NB4 (cell line): ENCODE results near the gene CEACAM20.

Source experiments
- DNase-seq: peaks from one replicate; pipeline ENCODE4 v3.0.0; 2010; ENCODE audit warnings: low read depth
- H3K4me3 ChIP-seq: one replicate; pipeline ENCODE4 v1.5.1; 2011; ENCODE audit warnings: mild to moderate bottlenecking, low read depth, low read length, moderate library complexity
- MYC ChIP-seq: IDR thresholded peaks from 2 replicates; pipeline ENCODE4 v1.6.1; 2011; ENCODE audit warnings: low read depth, low read length
- POLR2A ChIP-seq: IDR thresholded peaks from 2 replicates; pipeline ENCODE4 v1.6.1; 2011; ENCODE audit warnings: mild to moderate bottlenecking; ENCODE audit not compliant: insufficient read length; ENCODE audit errors: extremely low read depth
- TF ChIP-seq, protein P1 (sequence below): IDR thresholded peaks from one replicate; pipeline ENCODE4 v1.5.1; 2012; ENCODE audit warnings: low read depth, low read length
- TF ChIP-seq, protein P2 (sequence below): IDR thresholded peaks from 2 replicates; pipeline ENCODE4 v1.6.1; 2011; ENCODE audit warnings: low read depth, low read length

CEACAM20 gene

DNA sequence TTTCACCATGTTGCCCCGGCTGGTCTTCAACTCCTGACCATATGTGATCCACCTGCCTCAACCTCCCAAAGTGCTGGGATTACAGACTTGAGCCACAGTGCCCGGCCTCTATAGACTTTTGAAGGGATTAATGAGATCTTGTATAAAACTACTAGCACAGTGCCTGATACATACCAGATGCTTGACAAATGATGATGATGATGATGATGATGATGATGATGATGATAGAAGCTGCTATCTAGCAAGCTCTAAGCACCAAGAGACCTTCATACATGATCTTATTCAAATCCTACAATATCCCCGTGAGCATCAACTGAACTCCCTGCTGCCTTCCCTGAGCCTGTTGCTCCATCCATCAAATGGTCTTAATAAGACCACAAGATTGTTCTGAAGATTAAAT lies 14.4 kb downstream of the CEACAM20 start:
- no peak for DNase-seq
- no peak overlapping the region for H3K4me3 ChIP-seq
- no peak for TF ChIP-seq POLR2A
- TF ChIP-seq, protein P1, sequence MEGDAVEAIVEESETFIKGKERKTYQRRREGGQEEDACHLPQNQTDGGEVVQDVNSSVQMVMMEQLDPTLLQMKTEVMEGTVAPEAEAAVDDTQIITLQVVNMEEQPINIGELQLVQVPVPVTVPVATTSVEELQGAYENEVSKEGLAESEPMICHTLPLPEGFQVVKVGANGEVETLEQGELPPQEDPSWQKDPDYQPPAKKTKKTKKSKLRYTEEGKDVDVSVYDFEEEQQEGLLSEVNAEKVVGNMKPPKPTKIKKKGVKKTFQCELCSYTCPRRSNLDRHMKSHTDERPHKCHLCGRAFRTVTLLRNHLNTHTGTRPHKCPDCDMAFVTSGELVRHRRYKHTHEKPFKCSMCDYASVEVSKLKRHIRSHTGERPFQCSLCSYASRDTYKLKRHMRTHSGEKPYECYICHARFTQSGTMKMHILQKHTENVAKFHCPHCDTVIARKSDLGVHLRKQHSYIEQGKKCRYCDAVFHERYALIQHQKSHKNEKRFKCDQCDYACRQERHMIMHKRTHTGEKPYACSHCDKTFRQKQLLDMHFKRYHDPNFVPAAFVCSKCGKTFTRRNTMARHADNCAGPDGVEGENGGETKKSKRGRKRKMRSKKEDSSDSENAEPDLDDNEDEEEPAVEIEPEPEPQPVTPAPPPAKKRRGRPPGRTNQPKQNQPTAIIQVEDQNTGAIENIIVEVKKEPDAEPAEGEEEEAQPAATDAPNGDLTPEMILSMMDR: no peak
- TF ChIP-seq, protein P2, sequence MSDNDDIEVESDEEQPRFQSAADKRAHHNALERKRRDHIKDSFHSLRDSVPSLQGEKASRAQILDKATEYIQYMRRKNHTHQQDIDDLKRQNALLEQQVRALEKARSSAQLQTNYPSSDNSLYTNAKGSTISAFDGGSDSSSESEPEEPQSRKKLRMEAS: no peak
- TF ChIP-seq MYC: no peak

DNA sequence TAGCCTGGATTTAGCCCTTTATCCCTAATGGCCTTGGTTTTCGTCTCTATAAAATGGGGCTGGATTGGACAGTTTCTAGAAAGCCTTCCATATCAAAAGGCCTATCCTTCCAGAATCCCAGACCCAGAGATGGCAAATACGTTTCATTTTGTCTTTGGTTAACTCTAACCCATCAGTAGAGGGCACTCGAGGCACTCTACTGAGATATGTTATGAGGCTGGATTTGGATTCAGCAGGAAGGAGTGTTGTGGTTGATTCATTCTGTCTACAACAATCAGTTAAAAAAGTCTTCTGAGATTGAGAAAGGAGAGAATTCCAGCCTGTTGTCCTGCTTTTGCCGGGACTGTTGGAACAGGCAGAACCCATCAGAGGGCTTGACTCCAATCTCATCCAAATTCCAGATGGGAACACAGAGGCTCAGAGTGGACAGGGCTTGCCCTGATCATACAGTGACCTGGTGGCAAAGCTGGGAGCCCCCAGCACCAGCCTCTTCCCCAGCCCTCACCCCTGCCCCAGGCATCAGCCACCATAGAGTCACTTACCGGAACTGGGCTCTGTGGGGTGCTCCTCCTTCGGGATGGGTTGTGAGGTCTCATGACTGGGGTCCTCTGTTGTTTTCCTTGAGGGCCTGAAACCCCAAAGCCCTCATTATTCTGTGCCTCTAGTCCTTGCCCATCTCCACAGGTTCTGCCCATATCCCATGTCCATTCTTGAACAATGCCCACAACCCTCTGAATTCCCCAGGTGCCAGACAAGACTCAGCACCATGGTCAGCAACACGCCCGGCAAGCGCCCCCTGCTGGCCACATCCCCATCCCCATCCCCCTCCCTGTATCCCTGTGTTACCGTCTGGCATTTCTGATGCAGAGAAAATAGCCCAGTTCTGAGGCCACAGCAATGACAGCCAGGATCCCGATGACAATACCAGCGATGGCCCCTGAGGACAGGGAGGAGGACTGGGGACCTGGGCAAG lies 16.9 kb downstream of the CEACAM20 start:
- no peak overlapping the region for H3K4me3 ChIP-seq
- TF ChIP-seq, protein P1: peak; percentile 56
- TF ChIP-seq MYC: no peak
- peak; percentile 53 for DNase-seq

DNA sequence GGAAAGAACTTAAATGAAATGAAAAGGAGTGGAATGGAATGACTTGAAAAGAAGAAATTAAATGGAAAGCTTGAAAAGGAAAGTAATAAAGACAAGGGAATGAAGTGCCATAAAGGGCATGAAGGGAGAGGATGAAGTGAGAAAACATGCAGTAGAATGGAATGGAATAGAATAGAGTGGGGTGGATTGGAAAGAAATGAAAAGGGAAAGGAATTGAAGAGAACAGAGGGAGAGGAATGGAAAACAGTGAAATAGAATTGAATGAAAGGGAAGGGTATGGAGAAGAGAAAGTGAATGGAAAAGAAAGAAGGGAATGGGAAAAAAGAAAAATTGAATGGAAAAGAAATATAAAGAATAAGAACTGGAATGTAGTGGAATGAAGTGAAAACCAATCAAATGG lies 20.0 kb downstream of the CEACAM20 start:
- H3K4me3 ChIP-seq: no peak overlapping the region
- DNase-seq: no peak
- TF ChIP-seq, protein P1: no peak
- TF ChIP-seq POLR2A: no peak

DNA sequence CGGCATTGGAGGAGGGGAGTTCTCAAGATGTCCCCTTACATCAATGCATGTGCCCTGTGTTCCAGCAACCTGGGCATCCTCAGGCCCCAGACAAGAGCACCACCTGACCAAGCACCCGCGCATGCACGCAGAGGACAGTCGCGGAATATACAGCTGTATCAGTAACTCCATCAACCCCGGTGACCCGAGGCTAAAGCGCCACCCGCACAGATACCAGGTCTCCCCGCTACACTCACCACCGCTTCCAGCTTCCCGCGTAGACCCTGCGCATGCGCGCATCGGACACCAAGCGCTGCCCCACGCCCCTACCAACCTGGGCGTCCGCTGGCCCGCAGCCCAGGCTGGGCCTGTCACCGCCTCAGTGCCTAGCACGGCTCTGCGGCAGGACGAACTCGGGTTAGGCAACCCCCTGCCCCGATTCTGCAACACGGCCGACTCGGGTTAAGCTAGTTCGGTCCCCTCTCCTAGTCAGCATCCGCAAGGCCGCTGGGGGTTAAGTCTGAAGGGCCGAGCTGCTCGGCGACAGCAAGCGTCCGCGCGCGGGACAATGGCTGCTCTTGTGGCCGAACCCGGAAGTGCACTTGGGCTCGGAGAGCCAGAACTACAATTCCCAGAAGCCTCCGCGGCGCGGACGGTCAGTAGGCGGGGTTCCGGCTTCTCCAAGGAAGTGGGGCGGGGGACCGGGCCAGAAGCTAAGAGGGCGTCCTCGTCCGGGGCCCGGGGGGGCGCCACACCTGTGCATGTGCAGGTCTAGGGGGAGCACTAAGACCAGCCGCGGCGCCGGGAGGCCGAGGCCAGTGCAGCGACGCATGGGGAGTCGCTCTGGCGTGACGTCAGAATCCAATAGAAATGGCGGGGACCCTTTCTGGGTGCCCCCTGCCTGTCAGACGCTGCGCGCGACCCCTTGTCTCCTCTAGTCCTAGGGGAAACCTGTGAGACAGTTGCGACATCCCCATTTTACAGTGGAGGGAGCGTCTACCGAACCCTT lies 29.2 kb downstream of the CEACAM20 start, which contains the start of gene ZNF180:
TSS of gene ZNF180 (minus strand) at position 561 of the 988 bp plus-strand sequence. CDS start 3,188 bp downstream, outside the sequence.
- H3K4me3 ChIP-seq: peak within 1 kb of the TSS; percentile 81
- peak; percentile 93 for DNase-seq
- TF ChIP-seq, protein P2: peak; percentile 64
- peak; percentile 69 for TF ChIP-seq POLR2A
- no peak for TF ChIP-seq MYC

DNA sequence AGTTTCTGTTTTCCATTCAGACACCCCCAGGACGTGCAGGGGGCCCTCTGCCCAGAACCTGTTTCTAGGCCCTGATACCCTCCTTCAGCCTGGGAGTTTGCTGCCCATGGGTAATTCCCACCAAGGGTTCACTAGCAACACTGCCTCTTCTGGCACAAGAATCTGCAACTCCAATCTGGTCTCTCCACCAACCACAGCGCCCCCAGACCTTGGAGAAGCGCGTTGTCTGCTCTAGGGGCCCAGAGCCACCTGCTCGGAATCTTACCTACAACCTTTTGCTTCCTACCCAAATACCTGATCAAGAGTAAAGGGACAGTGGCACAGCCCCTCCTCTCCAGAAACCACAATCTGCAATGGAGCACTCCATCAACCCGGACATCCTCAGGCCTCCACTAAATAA lies 29.9 kb downstream of the CEACAM20 start:
- DNase-seq: no peak
- TF ChIP-seq, protein P1: no peak
- no peak for TF ChIP-seq POLR2A
- no peak for TF ChIP-seq MYC
- TF ChIP-seq, protein P2: no peak
- H3K4me3 ChIP-seq: peak overlapping the region; percentile 81

DNA sequence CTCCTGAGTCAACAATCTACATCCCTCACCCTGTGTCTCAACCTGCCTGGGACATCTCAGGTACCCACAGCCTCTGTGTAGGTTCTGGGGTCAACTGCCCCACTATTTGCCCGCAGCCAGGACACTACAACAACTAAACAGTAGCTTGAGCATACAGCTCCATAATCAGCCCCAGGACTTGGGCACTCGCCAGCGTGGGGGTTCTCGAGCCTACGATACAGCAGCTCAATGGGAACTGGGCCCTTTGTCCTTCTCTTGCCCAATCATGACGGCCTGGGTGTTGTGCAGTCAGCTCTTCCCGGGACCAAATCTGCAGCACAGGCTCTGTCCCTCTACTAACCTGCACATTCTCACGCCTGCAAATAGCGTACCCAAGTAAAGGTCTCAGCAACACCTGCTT lies 30.5 kb downstream of the CEACAM20 start:
- no peak for DNase-seq
- H3K4me3 ChIP-seq: peak overlapping the region; percentile 81
- TF ChIP-seq, protein P1: no peak
- TF ChIP-seq MYC (no peak), POLR2A (no peak)
- TF ChIP-seq, protein P2: no peak
